ENCODE measurements around the gene ATP13A3. TPM values are rescaled to one million over a fixed set of nuclear protein-coding genes. Genes with fewer than 3 reads are reported as not detected.

The ATP13A3 gene
- polyA plus RNA-seq, 10 donors = 20.6 to 35.8 (median 28.6) TPM

DNA sequence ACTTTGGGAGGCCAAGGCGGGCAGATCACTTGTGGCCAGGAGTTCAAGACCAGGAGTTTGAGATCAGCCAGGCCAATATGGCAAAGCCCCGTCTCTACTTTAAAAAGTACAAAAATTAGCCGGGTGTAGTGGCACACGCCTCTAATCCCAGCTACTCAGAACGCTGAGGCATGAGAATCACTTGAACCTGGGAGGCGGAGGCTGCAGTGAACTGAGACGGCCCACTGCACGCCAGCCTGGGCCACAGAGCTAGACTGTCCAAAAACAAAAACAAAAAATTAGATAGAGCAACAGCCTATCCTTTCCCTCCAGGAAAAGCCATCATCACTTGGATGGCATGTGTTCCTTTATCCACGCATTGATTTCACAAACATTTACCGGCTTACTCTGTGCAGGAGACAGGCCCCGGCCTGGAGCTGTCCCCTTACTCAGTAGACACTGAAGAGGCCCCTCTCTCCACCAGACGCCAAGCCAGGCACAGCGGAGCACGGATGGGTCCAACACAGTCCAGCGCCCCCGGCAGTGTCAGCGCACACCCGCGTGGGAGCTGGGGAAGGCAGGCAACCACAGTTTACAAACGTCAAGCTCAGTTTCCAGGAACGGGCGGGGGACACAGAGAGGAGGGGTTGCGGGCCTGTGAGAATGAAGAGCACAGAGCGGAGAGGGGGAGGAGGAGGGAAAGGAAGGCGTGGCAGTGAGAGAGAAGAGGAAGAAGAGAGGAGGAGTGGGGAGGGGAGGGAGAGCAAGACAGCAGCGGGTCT, 90.8 kb downstream of the ATP13A3 start:
- DNase-seq = peak; percentile 44 to 87 (median 73)

DNA sequence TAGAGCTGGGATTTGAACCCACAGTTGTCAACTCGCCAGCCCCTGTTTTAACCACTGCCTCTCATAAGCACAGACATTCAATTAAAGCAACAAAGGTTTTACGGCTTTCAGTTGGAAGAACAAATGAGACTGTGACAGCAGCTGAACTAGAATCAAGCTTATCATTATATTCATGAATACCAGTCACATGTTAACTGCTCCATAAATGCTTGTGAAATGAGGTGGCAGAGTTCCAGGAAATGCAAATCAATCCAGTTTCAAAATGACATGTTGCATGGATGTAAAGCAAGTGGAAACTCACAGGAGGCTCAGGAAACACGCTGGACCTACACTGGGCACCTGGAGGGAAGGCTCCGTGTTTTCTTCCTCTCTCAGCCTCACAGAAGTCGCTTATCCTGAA, 91.6 kb downstream of the ATP13A3 start:
- no peak for DNase-seq

DNA sequence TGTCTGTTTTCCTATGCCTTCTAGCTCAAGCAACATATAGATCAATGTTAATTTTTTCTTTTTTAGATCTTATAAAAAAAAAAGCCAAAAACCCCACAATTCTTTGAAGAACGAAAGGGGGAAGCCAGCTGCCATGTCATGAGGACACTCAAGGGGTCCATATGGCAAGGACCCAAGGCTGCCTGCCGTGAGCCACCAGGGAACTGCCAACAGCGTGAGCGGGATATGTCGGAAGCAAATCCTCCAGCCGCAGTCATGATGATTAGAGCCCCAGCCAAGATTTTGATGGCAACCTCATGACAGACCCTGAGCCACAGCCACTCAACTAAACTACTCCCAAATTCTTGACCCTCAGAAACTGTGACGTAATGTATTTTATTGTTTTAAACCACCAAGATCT, 94.2 kb downstream of the ATP13A3 start:
- DNase-seq = no peak

DNA sequence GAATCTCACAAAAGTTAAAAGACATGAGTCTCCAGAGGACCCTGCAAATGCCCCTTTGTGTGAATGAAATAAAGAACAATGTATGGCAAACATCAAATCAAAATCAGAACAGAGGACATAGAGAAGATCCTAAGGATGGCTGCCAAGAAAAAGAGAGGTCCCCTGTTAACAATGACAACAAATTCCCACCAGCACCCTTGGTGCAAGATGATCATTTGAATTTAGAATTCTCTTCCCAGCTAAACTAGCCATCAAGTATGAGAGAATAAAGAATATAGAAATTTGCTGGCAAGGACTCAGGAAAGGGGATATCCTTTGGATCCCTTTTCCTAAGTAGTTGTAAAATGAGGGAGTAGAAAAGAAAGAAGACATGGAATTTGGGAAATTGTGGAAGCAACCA, 96.0 kb downstream of the ATP13A3 start:
- no peak for DNase-seq

DNA sequence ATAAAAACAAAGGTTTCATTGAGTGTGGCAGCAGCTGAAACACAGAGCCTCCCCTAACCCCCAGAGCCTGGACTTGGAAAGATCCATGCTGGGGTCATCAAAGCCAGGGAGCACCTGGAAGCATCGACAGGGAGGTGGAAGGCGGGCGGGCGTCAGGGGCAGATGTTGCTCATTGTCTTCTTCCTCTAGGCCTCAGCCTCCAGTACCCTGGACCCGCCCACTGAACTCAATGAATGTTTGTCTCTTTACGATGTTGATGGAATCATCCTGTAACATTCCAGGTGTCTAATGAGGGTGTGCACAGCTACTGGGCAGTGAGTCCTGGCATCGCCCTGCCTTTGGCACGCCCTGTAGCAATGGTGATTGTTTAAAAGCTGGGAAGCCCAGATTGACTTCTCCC, 97.5 kb downstream of the ATP13A3 start:
- no peak for DNase-seq

DNA sequence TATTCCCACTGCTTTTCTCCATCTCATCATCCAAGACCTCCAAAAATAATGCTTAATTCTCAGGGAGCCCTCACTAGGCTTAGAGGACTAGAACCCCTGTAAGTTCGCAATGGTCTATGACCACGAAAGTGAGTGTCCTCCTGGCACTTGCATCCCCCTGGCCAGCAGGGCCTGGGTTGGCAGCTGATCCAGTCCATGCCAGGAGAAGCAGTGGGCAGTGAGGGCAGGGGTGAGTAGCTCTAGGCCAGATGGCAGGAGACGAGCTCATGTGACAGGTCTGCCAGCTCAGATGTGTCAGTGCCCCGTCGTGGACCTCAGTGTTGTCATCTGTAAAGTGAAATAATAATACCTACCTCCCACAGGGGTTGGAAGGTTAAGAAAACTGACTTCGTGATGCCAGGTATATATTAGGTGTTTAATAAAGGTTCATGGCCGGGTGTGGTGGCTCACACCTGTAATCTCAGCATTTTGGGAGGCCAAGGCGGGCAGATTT, 98.8 kb downstream of the ATP13A3 start:
- DNase-seq = no peak

DNA sequence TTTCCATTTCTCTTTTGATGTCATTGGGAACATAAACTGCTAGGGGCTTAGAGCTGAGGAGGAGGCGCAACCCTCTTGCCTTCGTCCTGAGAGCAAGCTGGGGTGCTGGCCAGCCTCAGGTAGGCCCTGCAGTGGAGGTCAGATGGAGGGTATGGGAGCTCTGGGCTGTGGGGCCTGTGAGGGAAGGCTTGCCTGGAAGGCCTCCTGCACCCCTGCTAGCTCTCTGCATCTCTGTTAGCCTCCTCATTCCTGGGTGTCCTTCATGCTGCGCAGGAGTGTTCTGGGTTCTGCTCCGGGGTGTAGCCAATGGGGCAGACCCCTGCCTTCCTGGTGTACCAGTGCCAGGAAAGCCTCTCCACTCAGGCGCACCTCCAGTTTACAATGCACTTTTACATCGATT, 99.5 kb downstream of the ATP13A3 start:
- no peak for DNase-seq

DNA sequence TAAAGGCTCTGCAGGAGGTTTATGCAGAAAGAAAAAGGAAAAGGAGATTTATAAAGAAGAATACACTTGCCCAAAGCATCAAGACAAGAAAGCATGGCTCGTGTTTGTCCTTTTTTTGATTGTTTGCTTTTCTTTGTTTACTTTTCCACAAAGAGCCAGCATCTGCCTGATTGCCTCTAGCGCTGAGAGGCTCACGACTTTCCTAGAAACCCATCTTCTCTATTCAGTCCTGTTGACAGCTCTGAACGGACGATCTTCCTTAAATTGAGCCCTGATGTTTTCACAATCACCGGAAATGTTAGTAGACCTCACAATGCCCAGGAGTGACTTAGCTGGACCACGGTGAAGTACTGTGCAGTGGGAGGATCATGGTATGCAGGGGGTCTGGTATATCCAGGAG, 100.2 kb downstream of the ATP13A3 start:
- DNase-seq = no peak

DNA sequence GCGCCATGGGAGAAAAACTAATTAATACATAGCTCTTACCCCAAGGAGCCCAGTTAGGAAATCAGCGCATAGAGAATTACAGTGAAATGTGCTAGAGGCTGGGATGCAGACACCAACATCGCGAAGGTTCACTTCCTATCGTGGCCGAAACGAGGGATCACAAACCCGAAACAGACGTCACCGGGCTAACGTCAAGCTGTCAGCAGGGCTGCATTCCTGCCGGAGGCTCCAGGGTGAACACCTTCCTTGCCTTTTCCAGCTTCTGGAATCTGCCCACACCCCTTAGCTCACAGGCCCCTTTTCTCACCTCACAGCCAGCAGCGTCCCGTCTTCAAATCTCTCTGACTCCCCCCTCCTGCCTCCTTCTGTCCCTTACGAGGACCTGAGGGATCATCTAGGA, 100.7 kb downstream of the ATP13A3 start:
- DNase-seq = no peak

DNA sequence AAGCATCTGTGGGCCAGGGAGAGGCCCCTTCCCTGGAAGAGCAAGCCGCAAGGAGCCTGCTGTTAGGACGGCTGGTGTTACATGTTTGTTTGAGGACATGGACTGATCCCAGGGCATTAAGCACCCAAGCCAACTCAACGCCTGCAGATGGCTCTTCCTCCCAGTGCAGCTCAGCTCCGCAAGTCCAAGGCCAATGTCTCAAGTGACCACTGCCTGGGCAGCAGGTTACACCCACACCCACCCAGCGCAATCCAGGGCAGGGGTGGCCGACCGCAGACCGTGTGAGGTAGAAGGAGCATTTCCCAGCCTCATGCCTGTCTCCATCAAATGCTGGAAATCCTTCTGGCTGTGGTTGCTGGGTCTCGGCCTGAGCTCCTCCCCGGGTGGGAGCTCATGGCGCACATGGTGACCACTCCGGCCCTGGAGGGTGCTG, 102.2 kb downstream of the ATP13A3 start:
- DNase-seq = no peak

DNA sequence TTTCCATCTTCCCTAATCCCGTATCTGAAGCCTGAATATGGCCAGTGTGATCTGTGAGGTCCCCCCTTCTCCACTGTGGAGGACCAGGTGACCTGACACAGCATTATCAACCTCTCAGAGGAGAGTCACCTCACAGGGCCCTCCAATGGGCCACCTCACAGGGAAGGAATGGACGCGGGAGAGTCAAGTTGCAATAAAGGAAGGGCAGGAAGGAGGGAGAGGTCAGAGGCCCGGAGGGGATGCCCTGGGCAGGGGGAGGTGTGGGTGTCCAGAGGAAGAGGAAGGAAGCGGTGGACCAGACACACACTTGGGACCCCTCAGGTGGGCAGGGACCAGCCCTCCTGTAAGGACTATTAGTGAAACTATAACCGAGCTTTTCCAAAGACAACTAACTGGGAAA, 102.6 kb downstream of the ATP13A3 start:
- DNase-seq = no peak

DNA sequence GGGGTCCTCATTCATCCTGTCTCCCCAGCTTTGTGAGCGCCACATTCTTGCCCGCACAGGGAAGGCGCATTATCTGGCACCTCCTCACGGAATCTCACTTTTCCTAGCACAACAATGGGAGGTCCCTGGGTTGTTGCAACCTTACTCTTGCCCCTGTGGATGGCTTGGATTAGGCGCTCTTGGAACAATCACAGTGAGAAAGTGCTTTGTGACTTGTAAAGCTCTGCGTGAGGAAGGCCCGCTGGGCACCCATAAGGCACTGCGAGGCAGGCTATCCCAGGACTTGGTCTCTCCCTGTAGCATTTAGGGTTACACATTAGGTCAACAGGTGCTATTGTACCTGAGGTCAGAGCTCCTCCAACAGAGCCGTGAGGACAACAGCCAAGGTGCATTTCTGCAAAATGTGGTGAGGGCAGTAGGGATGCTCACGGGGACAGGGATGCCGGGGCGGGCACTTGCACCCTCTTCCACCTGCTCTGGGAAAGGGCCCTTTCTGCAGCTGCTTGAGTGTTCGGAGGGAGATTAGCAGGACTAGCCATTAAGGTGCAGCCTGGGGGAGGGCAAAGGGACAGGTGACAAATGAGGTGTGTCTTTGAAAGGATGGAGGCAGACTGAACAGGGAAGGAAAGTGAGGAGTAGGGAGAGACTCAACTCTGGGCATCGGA, 103.4 kb downstream of the ATP13A3 start:
- DNase-seq = no peak

DNA sequence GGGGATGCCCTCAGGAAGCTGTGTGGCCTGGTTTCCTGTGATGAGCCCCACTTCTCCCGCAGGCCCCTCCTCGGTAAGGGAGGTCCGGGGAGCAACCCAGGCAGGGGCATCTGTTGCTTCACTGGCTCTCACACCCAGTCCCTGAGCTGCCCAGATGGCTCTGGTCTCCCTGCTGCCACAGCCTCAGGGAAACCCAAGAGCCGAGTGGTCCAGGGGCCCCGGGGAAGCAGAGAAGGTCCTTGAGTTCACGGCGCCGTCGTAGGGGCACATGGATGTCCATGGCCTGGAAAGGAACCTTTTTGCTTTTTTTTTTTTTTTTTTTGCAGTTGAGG, 103.9 kb downstream of the ATP13A3 start:
- DNase-seq = no peak

DNA sequence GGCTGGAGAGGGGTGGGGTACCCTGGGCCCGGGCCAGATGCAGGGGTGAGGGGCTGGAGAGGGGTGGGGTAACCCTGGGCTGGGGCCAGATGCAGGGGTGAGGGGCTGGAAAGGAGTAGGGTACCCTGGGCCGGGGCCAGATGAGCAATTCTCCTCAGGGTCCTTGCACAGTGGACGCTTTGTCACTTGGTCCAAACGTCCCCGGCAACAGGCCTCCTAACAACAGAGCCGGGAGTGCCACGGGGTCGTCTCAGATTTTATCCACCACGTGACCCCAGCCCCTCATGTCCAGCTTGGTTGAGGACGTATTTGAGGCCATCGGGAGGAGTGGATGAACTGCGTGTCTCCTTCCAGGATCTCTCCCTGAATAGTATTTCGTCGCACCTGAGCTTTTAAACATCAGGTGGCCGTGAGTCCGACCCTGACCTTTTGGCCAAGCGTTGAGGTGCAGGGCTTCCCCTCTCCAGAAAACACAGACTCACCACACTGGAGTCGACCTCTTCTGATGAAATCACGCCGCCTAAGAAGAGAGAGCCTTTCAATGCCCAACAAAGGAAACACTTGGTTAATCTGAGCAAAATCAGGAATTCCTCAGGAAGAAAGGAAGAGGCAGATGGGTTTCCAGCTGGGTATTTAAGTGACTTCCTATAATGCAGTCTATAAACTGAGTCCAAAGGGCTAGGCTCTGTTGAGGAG, 104.5 kb downstream of the ATP13A3 start:
- DNase-seq = no peak

DNA sequence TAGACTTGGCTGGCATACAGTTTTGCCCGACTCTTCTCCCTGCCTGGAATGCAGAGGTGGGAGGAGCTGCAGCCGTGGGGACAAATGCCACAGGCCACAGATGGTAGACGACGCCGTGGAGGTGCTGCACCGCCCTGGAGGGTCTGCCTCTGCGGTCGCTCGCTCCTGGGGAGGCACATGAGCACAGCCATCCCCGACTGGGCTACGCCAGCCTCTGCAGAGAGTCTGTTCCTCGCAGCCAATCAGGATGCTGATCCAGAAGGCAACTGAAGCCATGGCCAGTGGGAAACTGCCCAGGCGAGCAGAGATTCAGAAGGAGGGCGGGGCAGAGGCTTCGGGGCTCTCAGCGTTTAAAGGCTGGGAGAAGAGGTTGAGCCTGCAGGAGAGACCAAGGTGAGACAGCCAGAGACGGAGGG, 105.3 kb downstream of the ATP13A3 start:
- no peak for DNase-seq

DNA sequence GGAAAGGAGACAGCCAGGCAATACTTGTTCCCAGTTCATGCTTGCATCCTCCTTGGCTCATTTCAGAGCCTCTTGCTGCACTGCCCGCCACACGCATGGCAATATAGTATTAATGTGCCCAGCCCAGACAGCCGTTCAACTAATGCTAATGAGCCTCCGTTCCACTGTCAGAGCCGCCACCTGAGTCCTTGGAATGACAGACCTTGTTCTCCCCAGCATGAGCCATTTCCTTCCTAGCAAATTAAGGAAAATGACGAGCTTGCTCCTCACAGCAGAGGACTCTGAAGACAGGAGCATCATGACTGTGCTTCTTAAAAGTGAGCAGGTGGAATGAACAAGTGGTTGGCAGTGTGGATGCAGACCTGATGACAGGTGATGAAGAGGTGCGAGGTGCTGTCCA, 106.5 kb downstream of the ATP13A3 start:
- no peak for DNase-seq

DNA sequence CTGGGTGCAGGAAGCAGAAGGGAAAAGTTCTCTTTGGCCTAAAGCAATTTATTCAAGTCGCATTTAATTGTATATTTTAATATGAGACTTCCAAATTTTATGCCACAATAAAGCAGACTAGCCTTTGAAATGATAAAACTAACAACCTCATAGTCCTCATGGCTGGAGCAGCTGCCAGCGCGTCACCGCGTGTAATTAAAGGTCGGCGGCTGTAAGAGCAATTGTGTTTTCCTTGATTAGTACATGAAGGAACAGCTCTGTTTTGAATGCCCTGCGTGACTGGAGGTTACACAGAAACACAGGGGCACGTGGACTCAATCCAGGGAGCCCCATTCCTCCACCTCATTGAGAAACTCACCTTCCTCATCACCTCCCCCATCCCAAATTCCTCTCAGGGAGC, 107.2 kb downstream of the ATP13A3 start:
- no peak for DNase-seq

DNA sequence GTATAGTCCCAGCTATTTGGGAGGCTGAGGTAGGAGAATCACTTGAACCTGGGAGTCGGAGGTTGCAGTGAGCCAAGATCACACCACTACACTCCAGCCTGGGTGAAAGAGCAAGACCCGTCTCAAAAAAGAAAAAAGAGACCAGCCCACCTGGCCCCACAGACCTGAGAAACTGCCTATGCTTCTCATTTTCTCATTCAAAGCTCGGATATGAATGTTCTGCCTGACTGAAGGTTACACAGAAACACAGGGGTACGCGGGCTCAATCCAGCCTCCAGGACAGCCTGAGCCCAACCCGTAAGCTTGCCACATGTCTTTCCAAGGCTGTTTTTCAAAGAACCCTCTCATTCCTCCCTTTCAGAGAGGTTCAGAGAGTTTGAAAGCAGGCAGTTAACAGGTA, 107.6 kb downstream of the ATP13A3 start:
- DNase-seq = no peak

DNA sequence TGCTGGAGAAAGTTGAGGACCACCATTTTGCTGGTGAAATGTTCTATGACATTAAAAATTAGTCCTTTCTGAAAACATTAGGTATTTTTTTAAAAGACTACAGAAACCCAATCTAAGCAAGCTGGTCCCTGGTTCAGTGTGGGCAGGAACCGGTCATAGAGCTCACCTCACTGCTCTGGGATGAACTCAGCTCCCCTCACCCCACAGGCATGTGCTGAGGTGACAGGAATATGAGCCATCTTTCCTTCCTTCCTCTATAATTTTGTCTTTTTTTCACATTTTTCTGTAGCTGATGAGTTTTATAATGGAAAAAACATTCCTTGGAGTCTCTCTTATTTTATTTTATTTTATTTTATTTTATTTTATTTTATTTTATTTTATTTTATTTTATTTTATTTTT, 109.1 kb downstream of the ATP13A3 start:
- DNase-seq = no peak

DNA sequence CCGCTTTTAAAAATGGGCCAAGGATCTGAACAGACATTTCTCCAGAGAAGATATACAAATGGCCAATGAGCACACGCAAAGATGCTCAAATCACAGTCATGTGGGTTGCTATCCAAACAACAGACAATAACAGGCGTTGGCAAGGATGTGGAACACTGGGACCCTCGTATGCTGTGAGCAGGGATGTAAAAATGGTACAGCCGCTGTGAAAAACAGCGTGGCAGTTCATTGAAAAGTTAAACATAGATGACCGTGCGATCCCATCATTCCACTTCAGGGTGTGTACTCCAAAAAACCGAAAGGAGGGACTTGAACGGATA, 110.6 kb downstream of the ATP13A3 start:
- DNase-seq = no peak

DNA sequence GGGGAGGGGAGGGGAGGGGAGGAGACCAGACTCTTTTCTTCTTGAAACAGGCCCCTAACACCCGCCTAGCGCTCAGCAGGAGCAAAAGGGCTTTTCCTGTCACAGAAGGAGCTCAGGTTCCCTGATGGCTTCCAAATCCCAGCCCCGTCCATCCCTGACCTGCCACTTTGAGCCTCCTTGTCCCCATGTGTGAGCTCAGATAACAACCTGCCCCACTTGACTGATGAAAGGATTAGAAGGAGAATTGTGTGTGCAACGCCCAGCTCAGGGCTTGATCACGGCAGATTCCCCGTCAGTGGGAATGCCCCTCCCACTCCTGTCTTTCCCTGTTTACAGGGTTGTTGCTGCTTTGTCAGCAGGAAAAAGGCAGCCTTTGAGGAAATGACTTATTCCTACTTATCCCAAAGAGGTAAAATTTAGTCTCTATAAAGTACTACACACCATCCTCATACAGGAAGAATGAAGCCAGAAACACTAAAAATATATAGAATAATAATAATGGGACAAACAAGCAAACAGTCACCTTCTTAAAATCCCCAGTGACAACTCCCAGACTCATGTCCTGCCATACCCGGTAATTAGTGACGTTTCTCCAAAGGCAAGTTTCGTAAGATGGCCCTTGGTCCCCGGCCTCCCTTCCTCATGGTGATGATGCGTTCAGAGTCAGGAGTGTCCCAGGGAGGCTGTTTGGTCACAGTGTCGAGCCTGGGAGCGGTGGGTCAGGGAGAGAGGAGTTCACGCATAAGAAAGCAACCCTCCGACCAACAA, 111.1 kb downstream of the ATP13A3 start:
- no peak for DNase-seq

DNA sequence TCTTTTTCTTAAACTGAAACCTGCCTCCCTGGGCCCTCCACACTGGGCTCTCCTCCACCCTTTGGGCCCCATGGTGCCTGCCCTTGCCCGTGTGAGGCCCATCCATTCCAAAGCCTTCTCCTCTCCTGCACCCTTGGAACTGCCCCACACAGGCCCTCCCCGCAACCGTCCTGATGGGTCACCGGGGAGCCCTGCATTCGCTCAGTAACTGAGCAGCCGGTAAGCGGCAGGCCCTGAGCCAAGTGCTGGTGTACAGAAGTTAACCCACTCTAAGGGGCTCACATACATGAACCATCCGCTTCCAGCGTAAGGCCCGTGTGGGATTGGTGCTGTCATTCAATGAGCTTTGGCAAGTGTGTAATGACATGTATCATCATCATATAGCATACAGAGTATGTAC, 111.9 kb downstream of the ATP13A3 start:
- DNase-seq = no peak

Measured in muscle of back (tissue), 11 donors.